8988T (cell line): Measurements from ENCODE around the gene CLDN3.

Experiments used
- DNase-seq: peaks from one replicate; pipeline ENCODE4 v3.0.0; 2011

CLDN3 gene

GRCh38 chr7:73770860-73771670 is 995 bp upstream of the CLDN3 start:
- DNase-seq = no peak

DNA sequence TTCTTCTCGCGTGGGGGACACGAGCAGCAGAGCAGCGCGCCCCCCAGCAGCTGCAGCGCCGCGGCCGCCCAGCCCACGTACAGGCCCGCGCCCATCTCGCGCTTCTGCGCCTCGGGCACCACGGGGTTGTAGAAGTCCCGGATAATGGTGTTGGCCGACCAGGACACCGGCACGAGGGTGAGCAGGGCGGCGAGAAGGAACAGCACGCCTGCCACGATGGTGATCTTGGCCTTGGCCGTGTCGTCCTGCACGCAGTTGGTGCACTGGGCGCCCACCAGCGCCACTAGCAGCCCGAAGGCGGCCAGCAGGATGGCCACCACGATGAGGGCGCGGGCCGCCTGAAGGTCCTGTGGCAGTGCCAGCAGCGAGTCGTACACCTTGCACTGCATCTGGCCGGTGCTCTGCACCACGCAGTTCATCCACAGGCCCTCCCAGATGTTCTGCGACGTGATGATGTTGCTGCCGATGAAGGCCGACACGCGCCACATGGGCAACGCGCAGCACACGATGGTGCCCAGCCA is 529 bp downstream of the CLDN3 start:
- DNase-seq = no peak

DNA sequence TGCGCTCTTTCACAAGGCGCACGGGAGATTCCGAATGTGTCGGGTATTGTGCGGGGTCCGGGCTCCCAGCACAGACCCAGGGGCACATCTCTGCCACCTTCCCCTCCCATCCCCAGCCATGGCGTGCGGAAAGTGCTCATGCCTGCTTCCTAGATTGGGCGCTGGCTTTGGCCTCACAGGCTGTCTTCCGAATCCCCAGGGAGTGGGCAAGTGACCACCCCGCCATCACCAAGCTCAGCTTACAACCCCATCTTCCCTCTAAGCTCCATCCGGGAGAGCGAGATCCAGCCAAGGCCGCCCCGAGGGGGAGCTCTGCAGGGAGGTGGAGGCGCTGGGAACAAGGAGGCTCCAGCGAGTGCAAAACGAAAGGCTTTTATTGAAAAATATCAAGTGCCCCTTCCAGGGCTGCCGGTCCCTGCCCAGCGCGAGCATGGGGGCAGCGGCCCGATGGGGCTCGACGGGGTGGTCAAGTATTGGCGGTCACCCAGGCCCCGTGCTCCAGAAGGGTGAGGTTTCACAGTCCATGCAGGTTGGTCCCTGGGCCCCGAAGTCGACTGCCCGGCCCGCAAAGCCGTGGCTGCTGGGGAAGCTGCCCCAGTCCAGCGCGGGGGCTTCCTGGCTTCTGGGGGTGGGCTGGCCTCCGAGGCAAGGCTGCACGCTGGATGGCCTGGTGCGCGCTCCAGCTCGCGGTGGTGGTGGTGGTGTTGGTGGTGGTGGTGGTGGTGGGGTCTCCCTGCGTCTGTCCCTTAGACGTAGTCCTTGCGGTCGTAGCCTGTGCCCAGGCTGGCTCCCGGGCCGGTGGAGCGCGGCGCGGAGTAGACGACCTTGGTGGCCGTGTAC is 1.2 kb downstream of the CLDN3 start:
- no peak for DNase-seq

DNA sequence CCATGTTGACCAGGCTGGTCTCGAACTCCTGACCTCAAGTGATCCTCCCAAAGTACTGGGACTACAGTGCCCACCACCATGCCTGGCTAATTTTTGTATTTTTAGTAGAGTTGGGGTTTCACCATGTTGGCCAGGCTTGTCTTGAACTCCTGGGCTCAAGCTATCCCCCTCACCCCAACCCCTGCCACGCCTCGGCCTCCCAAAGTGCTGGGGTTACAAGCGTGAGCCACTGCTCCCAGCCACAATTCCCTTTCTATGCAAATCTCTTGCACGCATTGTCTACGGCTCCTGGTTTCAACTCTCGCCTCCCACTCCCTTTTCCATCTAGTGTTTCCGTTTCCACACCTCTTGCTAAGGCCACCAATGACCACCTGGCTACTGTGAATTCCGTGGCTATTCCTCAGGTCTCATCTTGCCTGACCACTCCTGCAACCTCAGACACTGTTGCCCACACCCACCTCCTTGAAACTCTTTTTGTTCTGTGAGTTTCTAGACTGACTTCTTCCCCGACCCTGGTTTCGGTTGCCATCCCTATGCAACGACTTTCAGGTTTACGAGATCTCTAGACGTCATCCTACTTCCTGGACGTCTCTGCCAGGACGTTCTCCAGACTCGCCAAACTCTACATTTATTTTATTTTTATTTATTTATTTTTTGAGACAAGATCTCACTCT is 3.4 kb downstream of the CLDN3 start:
- no peak for DNase-seq

DNA sequence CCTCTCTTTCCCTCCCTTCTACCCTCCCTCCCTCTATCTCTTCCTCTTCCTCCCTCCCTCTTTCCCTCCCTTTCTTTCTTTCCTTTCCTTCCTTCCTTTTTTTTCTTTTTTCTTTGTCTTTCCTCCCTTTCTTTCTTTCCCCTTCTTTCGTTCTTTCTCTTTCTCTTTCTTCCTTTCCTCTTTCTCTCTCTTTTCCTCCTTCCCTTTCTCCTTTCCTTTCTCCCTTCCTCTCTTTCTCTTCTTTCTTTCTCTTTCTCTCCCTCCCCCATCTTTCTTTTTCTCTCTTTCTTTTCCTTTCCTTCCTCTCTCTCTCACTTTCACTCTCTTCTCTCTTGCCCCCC is 7.4 kb downstream of the CLDN3 start:
- DNase-seq = no peak

DNA sequence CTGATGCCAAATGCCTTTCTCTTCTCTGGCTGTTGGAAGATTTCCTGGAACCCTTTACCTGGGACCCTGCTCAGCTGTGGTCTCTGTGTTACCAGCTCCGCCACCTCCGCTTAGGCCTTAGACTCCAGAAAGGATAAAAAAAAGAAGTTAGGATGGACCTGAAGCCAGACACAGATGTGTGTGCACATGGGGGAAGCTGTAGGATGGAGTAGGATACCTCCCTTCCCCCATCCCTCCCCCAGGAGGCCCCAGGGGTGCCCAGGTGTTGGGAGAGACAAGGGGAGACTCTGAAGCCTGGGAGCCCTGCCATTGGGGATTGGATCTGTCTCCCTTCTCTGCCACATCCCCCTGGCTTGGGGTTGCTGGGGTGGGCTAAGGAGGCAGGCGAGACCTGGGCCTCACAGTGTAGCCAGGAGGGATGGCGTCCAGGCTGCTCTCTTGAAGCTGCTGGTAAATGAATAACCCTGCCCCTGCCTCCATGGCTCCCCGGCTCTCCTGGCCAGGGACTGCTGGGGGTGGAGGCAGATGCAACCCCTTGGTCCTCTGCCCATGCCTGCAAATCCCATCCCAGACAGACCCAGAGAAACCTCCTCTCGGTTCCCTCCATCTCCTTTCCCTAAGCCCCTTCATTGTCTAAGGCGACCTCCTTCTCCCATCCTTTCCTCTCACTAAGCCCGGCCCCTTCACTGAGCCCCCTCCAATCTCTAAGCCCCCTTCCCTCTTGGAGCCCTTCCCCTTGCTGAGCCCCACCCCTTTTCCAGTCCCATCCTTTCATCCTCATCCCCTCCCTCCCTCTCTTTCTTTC is 8.0 kb downstream of the CLDN3 start:
- DNase-seq = no peak

DNA sequence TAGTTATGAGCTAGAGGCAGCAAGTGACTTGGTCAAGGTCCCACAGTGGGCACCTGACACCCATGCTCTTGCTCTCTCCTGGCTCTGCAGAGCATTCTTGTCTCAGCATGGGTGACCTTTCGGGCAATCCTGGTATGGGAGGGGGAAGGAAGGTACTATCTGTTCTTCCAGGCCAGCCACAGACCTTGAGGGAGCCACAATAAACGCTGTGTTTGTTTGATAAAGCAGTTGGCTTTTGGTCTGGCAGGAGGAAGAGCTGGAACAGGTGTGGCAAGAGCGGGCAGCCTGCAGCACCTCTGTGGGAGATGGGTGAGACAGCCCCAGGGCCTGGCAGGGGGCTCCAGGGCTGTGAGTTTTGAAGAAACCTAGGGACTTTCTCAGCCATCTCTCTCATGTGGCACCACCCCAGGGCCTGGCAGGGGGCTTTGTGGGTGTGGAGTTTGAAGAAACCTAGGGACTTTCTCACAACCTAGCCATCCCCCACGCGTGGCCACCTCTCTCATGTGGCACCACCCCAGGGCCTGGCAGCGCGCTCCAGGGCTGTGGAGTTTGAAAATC is 11.4 kb downstream of the CLDN3 start:
- no peak for DNase-seq

DNA sequence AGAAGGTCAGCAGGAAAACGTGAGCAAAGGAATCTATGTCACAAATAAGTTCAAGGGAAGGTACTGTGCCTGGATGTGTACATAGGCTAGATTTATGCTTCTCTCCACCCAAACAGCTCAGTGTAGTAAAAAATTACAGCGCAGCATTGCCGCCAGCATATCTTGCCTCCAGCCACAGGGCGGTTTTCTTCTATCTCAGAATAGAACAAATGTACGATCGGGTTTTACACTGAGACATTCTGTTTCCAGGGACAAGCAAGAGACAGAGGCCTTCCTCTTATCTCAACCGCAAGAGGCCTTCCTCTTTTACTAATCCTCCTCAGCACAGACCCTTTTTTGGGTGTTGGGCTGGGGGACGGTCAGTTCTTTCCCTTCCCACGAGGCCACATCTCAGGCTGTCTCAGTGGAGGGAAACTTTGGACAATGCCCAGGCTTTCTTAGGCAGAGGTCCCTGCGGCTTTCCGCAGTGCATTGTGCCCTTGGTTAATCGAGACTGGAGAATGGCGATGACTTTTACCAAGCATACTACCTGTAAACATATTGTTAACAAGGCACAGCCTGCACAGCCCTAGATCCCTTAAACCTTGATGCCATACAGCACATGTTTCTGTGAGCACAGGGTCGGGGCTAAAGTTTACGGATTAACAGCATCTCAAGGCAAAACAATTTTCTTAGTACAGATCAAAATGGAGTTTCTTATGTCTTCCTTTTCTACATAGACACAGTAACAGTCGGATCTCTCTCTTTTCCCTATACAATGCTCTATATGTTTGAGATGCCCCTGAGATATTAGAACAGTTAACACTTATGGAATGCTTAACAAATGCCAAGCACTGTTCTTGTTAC is 19.9 kb downstream of the CLDN3 start:
- DNase-seq = no peak

GRCh38 chr7:73746378-73746777 is 23.7 kb downstream of the CLDN3 start:
- DNase-seq = no peak

GRCh38 chr7:73742753-73743641 is 27.1 kb downstream of the CLDN3 start:
- DNase-seq = no peak

GRCh38 chr7:73742338-73742752 is 27.7 kb downstream of the CLDN3 start:
- no peak for DNase-seq

DNA sequence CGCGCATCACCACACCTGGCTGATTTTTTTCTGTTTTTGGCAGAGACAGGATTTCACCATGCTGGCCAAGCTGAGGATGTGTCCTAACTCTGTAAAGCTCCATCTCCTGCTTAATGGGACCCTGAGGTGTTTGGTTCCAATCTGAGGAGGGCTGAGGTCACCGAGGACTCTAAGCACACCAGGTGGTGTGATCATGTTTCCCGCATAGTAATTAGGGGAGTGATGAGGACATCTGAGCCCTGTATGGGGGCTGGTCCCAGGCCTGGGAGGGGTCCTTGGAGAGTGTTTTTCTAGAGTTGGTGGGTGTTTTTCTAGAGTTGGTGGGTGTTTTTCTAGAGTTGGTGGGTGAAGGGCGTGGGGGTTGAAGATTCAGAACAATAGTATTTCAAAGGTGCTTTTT is 28.5 kb downstream of the CLDN3 start:
- no peak for DNase-seq

- DNase-seq = no peak
These were observed 29.3 kb downstream of the CLDN3 start for GRCh38 chr7:73740771-73741170.

DNA sequence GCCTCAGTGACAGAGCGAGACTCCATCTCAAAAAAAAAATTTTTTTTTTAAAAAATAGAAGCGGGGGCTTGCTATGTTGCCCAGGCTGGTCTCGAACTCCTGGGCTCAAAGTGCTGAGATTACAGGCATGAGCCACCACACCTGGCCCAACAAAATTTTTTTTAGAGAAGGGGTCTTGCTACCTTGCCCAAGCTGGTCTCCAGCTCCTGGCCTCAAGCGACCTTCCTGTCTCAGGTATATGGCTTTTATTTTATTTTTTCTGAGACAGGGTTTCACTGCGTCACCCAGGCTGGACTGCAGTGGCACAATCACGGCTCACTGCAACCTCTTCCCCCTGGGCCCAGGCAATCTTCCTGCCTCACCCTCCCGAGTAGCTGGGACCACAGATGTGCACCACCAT is 29.9 kb downstream of the CLDN3 start:
- no peak for DNase-seq

- peak; percentile 34 for DNase-seq
These were observed 30.7 kb downstream of the CLDN3 start for GRCh38 chr7:73739387-73739767.

GRCh38 chr7:73738612-73739386 is 31.3 kb downstream of the CLDN3 start, which contains the start of gene ABHD11:
ABHD11 (minus strand) TSS chr7:73738802; CDS start chr7:73738770, 32 bp downstream.
- peak; percentile 89 for DNase-seq

DNA sequence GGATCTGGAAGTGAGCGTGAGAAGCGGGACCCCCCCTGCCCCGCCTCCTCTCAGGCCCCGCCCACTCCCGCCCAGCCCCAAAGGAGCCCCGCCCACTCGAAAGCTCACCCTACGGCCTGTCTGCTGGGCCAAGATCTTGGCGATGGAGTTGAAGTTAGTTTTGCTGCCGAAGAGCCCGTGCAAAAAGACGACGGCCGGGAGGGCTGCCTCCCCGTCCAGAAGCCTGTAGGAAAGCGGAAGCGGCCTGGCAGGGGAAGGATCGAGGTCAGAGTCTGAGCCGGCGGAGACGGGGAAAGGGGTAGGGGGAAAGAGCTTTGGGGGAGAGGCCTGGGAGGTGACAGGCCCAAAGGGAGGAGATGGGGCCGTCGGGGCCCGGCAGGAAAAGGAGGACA is 31.9 kb downstream of the CLDN3 start:
- DNase-seq = peak; percentile 53

GRCh38 chr7:73737491-73738219 is 32.4 kb downstream of the CLDN3 start:
- no peak for DNase-seq

DNA sequence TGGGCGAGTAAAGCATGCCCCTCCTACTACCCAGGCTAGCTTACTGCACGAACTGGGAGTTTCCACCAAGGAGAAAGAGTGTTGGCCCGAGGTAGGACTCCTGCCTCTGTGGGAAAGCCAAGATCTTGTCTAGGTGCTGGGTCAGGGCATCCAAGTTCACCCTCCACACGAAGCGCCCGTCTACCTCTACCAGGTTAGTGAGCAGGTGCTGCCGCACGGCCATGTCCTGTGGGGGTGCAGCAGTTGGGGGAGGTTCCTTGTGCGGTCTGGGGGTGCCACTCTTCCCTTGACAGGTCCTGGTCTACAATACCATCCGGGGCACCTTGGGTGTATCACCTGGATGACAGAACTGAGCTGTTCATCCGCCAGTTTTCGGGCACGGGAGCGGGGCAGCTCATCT is 33.2 kb downstream of the CLDN3 start:
- DNase-seq = peak; percentile 9
